Activated naive CD4-positive, alpha-beta T cell treated with anti-CD3 and anti-CD28 coated beads, Interleukin-2, amount 10 ng/mL, durations not matched to agents 7 days and 5 days (primary cell): Measurements from ENCODE around the gene SDR39U1.
"Not testable (repeated sequence)": the region's sequence is repeated elsewhere in the genome, so short reads cannot be mapped to it uniquely, and the experiment has no call there.

Experiments used
- CTCF ChIA-PET: fragments of 350-600 bp; sonication (Branson Sonifier 250); formaldehyde crosslinking; loops from one replicate; lab custom pipeline; 2021; ENCODE audit warnings: antibody characterized with exemption; lab: Charles Lee
- DNase-seq: peaks from one replicate; pipeline ENCODE4 v3.0.0-alpha.2; 2020
- H3K27ac Mint-ChIP-seq: one replicate; pipeline ENCODE4 v1.8.0; 2021; ENCODE audit warnings: mild to moderate bottlenecking, moderate library complexity, mixed read lengths
- H3K27me3 Mint-ChIP-seq: one replicate; pipeline ENCODE4 v1.8.0; 2021; ENCODE audit warnings: mild to moderate bottlenecking, mixed read lengths
- H3K36me3 Mint-ChIP-seq: one replicate; pipeline ENCODE4 v1.8.0; 2021; ENCODE audit warnings: mixed read lengths
- H3K4me1 Mint-ChIP-seq: one replicate; pipeline ENCODE4 v1.8.0; 2021; ENCODE audit warnings: mixed read lengths
- H3K4me3 Mint-ChIP-seq: one replicate; pipeline ENCODE4 v1.8.0; 2021; ENCODE audit warnings: mild to moderate bottlenecking, moderate library complexity, mixed read lengths
- H3K9me3 Mint-ChIP-seq: one replicate; pipeline ENCODE4 v1.8.0; 2021; ENCODE audit warnings: mixed read lengths

SDR39U1 gene

GRCh38 chr14:24442240-24443052 is at the start of gene SDR39U1:
SDR39U1 (minus strand) TSS chr14:24442776; CDS start chr14:24442769, 7 bp downstream.
- CTCF ChIA-PET, result interaction anchor here (1.2 to 4.0 kb wide), 4 partner anchors 9 to 113 kb away, joined by 3 to 35 read pairs (median 12); partner anchors contain the start of gene KHNYN
- Mint-ChIP-seq H3K27me3 (no peaks in the 10 kb centered on the region), H3K4me1 (peaks cover 55% of the 10 kb centered on the region), H3K36me3 (peaks cover 50% of the 10 kb centered on the region), H3K4me3 (peak within 1 kb of the TSS; percentile 97), H3K9me3 (no peaks in the 10 kb centered on the region), H3K27ac (peak within 1 kb of the TSS; percentile 98)
- DNase-seq, result peak; percentile 98

DNA sequence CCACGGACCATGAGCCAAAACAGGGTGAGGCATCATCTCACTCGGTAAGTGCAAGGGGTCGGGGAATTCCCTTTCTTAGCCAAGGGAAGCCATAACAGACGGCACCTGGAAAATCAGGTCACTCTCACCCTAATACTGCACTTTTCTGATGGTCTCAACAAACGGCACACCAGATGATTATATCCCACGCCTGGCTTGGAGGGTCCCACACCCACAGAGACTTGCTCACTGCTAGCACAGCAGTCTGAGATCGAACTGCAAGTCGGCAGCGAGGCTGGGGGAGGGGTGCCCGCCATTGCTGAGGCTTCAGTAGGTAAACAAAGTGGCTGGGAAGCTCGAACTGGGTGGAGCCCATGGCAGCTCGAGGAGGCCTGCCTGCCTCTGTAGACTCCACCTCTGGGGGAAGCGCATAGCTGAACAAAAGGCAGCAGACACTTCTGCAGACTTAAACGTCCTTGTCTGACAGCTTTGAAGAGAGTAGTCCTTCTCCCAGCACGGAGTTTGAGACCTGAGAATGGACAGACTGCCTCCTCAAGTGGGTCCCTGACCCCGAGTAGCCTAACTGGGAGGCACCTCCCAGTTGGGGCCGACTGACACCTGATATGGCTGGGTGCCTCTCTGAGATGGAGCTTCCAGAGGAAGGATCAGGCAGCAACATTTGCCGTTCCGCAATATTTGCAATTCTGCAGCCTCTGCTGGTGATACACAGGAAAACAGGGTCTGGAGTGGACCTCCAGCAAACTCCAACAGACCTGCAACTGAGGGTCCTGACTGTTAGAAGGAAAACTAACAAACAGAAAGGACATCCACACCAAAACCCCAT is 49.2 kb upstream of the SDR39U1 start:
- H3K4me1 Mint-ChIP-seq, H3K4me3 Mint-ChIP-seq, H3K36me3 Mint-ChIP-seq, DNase-seq, H3K9me3 Mint-ChIP-seq, CTCF ChIA-PET, H3K27me3 Mint-ChIP-seq, H3K27ac Mint-ChIP-seq: not testable (repeated sequence)

- Mint-ChIP-seq H3K36me3 (peaks cover 1% of the 10 kb centered on the region), H3K27me3 (peaks cover 5% of the 10 kb centered on the region), H3K27ac (peak overlapping the region; percentile 68), H3K9me3 (no peaks in the 10 kb centered on the region), H3K4me1 (peaks cover 27% of the 10 kb centered on the region), H3K4me3 (no peak overlapping the region)
- peak; percentile 35 for DNase-seq
- CTCF ChIA-PET, result interaction anchor here (0.7 to 4.1 kb wide), 11 partner anchors 10 to 227 kb away, joined by 3 to 33 read pairs (median 4); no protein-coding TSS in a partner anchor
Measured at GRCh38 chr14:24483604-24484252, 41.2 kb upstream of the SDR39U1 start.

- not testable (repeated sequence) for H3K4me3 Mint-ChIP-seq, H3K27me3 Mint-ChIP-seq, H3K36me3 Mint-ChIP-seq, DNase-seq, H3K9me3 Mint-ChIP-seq
- H3K4me1 Mint-ChIP-seq, result peaks cover 27% of the 10 kb centered on the region
- CTCF ChIA-PET, result interaction anchor here (1.0 to 4.1 kb wide), 7 partner anchors 25 to 226 kb away, joined by 3 to 33 read pairs (median 6); no protein-coding TSS in a partner anchor
- peak overlapping the region; percentile 68 for H3K27ac Mint-ChIP-seq
Measured at GRCh38 chr14:24482699-24483303, 40.2 kb upstream of the SDR39U1 start.

DNA sequence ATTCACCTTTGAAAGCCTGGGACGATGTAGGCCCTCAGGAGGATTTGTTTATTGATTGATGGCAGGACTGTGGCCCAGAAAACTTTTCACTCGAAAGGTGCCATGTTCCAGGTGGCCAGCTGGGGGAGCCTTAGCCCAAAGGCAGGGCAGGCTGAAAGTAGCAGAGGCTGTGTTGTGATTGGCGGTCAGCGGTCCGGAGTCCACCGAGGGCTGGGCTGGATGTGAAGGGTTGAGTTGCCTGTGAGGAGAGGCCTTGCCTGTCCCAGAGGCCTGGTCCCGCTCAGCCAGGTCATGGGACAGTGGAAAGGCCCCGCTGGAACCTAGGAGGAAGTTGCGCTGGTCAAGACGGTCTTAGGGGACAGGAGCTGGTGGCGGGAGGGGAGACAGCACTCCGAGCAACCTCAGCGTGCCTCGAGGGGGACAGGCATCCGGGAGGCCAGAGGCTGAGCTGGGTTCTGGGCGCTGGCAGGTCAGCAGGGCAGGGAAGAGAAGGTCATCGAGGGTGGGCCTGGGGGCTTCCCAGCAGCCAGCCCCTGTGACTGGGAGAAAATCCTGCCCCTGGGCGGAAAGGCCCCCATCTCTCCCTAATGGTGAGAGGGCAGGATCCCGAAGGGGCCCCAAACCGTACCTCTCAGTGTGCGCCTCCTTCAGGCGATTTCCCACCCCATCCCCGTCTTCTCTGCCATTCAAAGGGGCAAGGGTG is 39.2 kb upstream of the SDR39U1 start:
- peak overlapping the region; percentile 49 for H3K27ac Mint-ChIP-seq
- H3K4me1 Mint-ChIP-seq, result peaks cover 27% of the 10 kb centered on the region
- DNase-seq, result peak; percentile 69
- no peaks in the 10 kb centered on the region for H3K9me3 Mint-ChIP-seq
- H3K27me3 Mint-ChIP-seq, result peaks cover 5% of the 10 kb centered on the region
- H3K36me3 Mint-ChIP-seq, result peaks cover 1% of the 10 kb centered on the region
- H3K4me3 Mint-ChIP-seq, result peak overlapping the region; percentile 27
- CTCF ChIA-PET, result interaction anchor here (0.7 to 4.1 kb wide), 11 partner anchors 21 to 651 kb away, joined by 3 to 33 read pairs (median 4); partner anchors contain the start of genes GZMB and GZMH

DNA sequence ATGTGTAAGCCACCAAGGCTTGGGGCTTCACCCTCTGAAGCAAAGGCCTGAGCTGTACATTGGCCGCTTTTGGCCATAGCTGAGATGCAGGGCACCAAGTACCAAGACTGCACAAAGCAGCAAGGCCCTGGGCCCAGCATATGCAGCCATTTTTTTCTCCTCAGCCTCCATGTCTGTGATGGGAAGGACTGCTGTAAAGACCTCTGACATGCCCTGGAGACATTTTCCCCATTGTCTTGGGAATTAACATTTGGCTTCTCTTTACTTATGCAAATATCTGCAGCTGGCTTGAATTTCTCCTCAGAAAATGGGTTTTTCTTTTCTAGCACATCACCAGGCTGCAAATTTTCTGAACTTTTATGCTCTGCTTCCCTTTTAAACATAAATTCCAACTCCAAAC is 37.4 kb upstream of the SDR39U1 start:
- H3K9me3 Mint-ChIP-seq, CTCF ChIA-PET: not testable (repeated sequence)

DNA sequence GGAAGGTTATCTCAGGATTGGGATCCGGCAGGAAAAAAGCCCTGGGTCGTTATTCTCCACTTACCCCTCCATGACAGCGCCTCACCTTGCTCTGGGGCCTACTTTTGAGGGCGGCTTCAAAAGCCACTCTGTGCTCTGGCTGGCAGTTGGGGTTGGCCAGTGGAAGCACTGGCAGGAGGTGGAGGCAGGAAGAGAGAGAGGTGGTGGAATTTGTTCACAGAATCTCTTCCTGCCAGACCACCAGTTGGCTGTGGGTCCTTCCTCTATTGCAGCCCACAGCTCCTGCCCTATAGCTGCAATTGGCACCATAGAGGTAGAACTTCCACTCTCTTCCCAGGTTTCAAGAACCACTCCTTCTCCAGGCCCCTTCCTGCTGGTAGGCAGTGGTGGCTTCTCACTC is 32.7 kb upstream of the SDR39U1 start:
- Mint-ChIP-seq H3K27ac (no peak overlapping the region), H3K27me3 (peaks cover 5% of the 10 kb centered on the region), H3K4me3 (no peak overlapping the region), H3K9me3 (peaks cover 2% of the 10 kb centered on the region), H3K4me1 (no peaks in the 10 kb centered on the region), H3K36me3 (peaks cover 1% of the 10 kb centered on the region)
- no peak for DNase-seq
- CTCF ChIA-PET, result no interaction called here

More for the DNA sequence above, 37.4 kb upstream of the SDR39U1 start:
- not testable (repeated sequence) for H3K36me3 Mint-ChIP-seq, H3K27me3 Mint-ChIP-seq, DNase-seq, H3K4me3 Mint-ChIP-seq, H3K27ac Mint-ChIP-seq
- peaks cover 27% of the 10 kb centered on the region for H3K4me1 Mint-ChIP-seq

GRCh38 chr14:24473211-24473610 is 30.6 kb upstream of the SDR39U1 start:
- Mint-ChIP-seq H3K27me3 (no peaks in the 10 kb centered on the region), H3K9me3 (peaks cover 5% of the 10 kb centered on the region), H3K36me3 (peaks cover 1% of the 10 kb centered on the region), H3K4me3 (no peak overlapping the region), H3K27ac (no peak overlapping the region), H3K4me1 (no peaks in the 10 kb centered on the region)
- CTCF ChIA-PET, result interaction anchor here (0.8 kb wide), 1 partner anchor 11 kb away, joined by 3 read pairs; no protein-coding TSS in a partner anchor
- no peak for DNase-seq

- CTCF ChIA-PET, result interaction anchor here (0.9 kb wide), 1 partner anchor 13 kb away, joined by 4 read pairs; no protein-coding TSS in a partner anchor
- H3K4me3 Mint-ChIP-seq, H3K27ac Mint-ChIP-seq, DNase-seq, H3K9me3 Mint-ChIP-seq, H3K27me3 Mint-ChIP-seq, H3K36me3 Mint-ChIP-seq: not testable (repeated sequence)
- peaks cover 11% of the 10 kb centered on the region for H3K4me1 Mint-ChIP-seq
Measured at GRCh38 chr14:24470450-24470849, 27.9 kb upstream of the SDR39U1 start.

DNA sequence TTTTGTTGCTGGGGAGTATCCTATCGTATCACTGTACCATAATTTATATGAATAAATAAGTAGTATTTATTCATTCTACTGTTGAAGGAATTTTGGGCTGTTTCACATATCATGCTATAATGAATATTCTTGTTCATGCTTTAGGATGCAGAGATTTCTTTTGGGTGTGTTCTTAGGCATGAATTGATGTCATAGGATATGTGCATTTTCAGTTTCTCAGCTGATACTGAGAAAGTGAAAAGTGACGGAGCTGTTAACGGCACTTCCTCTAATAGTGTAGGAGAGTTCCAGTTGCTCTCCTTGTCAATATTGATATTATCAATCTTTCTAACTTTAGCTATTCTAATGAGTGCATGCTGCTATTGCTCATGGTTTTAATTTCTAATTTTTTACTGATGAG is 23.2 kb upstream of the SDR39U1 start:
- peaks cover 8% of the 10 kb centered on the region for H3K9me3 Mint-ChIP-seq
- CTCF ChIA-PET, result no interaction called here
- H3K4me1 Mint-ChIP-seq, result peaks cover 35% of the 10 kb centered on the region
- no peak for DNase-seq
- no peak overlapping the region for H3K4me3 Mint-ChIP-seq
- H3K36me3 Mint-ChIP-seq, result peaks cover 15% of the 10 kb centered on the region
- no peak overlapping the region for H3K27ac Mint-ChIP-seq
- H3K27me3 Mint-ChIP-seq, result no peaks in the 10 kb centered on the region

- peaks cover 15% of the 10 kb centered on the region for H3K36me3 Mint-ChIP-seq
- CTCF ChIA-PET, result no interaction called here
- no peak overlapping the region for H3K4me3 Mint-ChIP-seq
- H3K9me3 Mint-ChIP-seq, result peaks cover 7% of the 10 kb centered on the region
- H3K27ac Mint-ChIP-seq, result no peak overlapping the region
- H3K27me3 Mint-ChIP-seq, result no peaks in the 10 kb centered on the region
- H3K4me1 Mint-ChIP-seq, result peaks cover 35% of the 10 kb centered on the region
- DNase-seq, result peak; percentile 50
Measured at GRCh38 chr14:24465368-24465767, 22.8 kb upstream of the SDR39U1 start.

DNA sequence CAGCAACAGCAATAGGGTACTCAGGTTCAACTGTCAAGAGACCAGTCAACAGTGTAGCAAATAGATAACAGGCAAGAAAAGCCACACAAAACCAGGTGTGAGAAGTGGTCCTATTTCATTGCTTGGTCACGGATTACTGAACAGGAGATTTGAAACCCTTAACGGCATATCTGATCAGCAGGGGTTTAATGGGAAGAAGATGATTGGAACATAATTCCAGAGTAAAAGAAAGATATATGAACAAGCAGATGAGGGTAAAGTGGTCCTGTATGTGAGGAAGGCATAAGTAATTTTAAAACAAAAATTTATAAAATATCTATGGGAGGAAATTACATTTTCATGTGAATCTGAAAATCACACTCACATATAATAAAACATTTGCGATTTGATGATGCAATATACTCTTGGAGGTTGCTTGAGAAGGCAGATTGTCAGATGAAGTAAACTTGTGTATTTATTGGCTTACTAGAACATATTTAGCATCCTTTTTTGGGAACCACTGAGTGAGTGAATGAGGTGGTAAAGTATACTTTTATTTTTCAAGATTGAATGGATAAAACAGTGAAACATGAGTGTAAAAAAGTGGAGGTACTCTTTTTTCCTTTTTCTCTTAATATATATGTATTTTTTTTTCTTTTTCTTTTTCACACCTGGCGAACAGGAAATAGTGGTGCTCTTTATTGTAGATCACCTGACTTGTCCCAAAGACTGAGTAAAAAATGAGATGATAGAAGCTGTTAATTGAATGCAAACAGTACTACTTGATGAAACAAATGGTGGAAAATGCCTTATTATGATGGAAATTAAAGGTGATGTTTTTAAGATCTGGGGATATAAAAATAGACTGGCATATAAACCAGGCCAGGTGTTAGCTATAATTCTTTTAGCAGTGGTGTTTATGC is 21.6 kb upstream of the SDR39U1 start:
- CTCF ChIA-PET, result interaction anchor here (0.9 kb wide), 1 partner anchor 27 kb away, joined by 3 read pairs; no protein-coding TSS in a partner anchor

More for the DNA sequence above, 21.6 kb upstream of the SDR39U1 start:
- Mint-ChIP-seq H3K27ac (peak overlapping the region; percentile 62), H3K36me3 (peaks cover 15% of the 10 kb centered on the region), H3K4me3 (no peak overlapping the region), H3K27me3 (no peaks in the 10 kb centered on the region), H3K9me3 (peaks cover 4% of the 10 kb centered on the region), H3K4me1 (peaks cover 35% of the 10 kb centered on the region)
- no peak for DNase-seq
